HG03103 (cell line): Measurements from ENCODE around the gene WEE1.
A peak's percentile ranks its signal among the peaks of the same experiment; 100 is the strongest.

Experiments
- ATAC-seq: cut with Tn5 transposase; IDR thresholded peaks from one replicate; pipeline ENCODE4 v1.9.1; 2021; ENCODE audit warnings: low read depth; ENCODE audit not compliant: unreplicated experiment

WEE1 gene

DNA sequence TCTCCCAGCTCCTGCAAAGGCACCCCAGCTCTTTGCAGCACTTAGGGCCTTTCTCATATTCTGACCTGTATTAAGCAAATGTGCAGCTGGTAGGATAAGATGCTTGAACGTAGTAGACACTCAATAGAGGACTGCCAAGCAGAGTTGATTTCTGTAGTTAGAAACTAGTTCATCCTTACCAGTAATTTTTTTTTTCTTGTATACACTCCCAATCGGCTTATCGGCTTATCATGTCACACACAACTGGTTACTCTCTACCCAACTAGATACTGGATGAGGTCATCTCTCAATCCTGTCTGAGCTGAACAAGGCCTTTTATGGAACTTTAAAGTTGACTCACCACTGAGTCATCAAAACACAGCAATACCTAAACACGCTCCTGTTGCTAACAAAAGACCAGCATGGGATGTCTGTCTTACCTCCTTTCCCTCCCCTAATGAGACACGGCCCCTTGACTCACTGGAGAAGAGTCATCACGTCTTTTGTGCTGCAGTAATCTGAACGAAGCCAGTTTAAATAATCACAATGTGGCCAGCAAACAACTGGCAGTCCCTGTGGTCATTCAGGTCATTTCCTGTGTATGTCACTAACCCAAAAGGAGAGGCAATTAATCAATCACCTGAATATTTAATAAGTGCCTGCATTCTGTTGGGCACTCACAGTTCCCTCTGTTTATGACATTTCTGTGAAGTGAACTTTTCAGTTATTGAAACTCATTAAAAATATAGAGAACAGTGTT lies 7.5 kb upstream of the WEE1 start:
- ATAC-seq = peak; percentile 85

DNA sequence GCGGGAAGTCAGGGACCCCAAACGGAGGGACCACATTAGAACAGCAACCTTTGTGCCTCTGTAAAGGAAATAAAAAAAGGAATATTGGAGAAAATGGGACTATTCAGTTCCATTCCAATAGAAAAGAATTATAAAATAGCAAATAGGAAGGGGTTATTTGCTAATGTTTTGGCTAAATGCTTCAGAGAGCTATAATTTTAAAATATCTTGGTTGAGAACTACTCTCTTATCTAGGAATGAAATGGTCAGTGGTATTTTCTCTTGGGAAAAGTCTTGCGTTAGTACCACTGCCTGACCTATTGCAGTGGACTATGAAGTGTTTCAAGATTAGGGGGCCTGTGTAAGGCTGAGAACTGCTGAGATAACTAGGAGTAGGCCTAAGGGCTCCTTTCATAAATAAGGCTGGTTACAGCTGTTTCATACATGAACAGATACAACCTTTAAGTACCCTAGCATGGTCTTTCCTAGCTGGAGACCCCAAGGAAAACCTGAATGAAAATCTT lies 6.9 kb upstream of the WEE1 start:
- ATAC-seq = no peak

DNA sequence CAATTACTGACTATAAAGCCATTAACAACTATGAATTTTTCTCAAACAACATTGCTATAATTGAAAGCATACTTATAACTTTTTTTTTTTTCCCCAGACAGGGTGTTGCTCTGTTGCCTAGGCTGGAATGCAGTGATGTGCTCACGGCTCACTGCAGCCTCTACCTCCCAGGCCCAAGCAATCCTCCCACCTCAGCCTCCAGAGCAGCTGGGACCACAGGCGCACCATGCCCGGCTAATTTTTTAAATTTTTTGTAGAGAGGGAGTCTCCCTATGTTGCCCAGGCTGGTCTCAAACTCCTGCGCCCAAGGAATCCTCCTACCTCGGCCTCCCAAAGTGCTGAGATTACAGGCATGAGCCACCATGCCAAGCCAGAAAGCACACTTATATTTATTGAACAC lies 6.1 kb upstream of the WEE1 start:
- ATAC-seq = no peak

DNA sequence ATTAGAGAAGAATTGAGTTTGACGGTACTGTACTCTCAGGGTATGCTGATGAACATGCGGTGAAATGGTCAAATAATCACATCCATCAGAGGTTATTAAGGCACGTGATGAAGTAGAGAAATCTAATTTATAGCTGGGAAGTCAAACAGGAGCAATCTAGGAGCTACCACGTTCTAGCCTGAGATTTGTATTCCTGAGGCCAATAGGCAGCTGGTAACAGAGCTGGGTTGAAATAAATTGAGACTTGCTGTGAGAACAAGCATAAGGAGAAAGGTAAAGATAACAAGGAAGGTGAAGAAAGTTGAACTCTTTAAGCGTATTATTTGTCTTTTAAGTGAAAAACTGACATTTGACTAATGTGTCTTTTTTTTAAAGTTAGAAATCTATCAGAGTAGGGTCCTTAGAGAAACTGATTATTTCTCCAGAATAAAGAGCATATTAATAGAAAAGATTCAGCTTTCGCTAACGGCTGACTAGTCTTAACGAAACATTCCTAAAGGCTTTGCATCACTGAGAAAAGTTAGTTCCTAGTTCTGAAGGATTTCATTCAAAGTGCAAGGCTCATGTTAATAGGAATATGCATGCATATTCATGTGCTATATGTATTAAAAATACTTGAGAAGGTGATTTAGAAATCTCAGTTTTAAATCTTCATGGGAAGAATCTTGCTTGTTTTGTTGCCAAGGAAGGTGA lies 5.2 kb upstream of the WEE1 start:
- ATAC-seq = no peak

DNA sequence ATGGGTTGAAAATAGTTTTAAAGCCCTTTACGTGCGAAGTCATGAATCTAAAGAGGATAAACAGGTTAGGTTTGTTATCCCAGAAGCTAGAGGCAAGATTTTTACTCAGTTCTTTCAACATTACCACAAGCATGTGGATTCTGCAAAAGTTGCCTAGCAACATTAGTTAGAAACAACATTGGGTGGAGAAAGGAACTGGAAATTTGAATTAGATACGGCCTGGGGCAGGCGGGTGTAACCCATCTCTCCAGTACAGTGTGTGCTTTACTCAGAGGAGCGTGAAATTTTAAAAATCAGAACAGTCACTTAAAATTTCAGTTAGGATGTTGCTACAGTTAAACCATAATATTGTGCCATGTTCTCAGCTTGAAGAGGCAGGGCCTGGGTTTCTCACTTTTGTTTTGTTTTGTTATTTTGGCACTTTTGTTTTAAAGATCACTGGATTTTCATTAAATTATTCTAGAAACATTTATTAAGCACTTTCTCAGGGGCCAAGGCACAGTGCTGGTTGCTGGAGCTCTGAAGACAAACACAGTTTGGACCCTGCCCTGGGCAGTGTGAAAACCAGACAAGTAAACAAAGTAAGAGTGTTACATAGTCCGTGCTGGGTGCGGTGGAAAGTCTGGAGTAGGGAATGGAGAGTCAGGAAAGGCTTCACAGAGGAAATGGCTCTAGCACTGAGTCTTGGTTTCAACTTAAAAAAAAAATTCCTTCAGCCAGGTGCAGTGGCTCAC lies 4.4 kb upstream of the WEE1 start:
- ATAC-seq = no peak

DNA sequence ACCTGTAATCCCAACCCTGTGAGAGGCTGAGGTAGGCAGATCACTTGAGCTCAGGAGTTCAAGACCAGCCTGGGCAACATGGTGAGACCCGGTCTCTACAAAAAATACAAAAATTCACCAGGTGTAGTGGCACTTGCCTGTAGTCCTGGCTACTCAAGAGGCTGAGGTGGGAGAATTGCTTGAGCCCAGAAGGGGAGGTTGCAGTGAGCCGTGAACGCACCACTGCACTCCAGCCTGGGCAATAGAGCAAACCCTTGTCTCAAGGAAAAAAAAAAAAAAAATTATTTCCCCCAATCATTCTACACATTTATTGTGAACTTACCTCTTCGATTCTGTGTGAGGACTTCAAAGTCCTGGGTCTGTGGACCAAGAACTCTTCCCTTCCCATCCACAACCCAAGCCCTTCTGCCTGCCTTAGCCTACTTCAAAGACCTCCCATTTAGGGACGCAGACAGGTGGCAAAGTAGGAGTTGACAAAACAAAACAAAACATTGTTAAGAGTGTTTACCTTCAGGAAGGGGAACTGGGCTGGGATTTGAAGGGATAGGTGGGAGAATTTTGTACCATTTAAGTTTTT lies 3.8 kb upstream of the WEE1 start:
- ATAC-seq = no peak

DNA sequence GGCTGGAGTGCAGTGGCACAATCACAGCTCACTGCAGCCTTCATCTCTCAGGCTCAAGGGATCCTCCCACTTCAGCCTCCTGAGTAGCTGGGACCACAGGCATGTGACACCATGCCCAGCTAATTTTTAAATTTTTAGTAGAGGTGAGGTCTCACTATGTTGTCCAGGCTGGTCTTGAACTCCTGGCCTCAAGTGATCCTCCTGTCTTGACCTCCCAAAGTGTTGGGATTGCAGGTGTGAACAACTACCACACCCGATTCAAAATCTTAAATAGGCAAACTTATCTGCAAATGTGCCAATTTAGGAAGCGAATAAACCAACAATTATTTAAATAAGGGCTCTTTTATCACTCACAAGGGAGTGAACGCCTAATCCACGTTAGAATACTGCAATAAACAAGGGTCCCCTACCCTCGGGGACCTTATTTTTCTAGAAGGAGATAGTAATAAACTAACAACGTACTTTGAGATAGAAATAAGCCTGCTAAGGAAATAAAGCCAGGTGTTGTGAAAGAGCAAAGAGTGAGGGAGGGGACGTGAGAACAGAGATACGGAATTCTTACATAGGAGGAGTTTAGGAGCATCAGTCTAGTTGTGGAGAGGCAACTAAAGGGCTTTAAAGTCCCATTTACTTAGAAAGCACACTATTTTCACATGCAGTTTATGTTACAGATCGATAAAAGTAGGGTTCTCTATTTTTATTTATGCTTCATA lies 3.0 kb upstream of the WEE1 start:
- ATAC-seq = no peak

DNA sequence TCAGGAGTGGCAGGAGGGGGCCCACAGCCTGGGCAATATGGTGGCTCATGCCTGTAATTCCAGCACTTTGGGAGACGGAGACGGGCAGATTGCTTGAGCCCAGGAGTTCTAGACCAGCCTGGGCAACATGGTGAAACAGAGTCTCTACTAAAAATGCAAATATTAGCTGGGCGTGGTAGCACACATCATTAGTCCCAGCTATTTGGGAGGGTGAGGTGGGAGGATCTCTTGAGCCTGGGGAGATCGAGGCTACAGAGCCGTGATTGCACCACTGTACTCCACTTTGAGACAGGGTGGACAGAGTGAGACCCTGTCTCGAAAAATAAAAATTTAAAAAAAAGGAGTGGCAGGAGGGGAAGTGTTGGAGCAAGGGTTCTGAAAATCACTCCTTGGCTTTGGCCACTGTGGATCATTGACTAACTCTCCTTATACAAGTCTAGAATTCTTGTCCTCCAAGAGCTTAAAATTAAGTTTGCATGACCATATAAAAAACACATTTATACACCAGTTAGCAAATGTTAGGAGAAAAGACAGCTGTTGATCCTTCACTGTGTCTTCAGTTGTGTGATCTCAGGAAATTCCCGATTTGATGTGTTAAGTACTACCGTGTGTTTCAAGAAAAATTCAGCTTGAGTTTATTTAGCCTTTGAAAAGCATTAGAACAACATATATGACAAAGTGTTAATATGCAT lies 2.3 kb upstream of the WEE1 start:
- no peak for ATAC-seq

DNA sequence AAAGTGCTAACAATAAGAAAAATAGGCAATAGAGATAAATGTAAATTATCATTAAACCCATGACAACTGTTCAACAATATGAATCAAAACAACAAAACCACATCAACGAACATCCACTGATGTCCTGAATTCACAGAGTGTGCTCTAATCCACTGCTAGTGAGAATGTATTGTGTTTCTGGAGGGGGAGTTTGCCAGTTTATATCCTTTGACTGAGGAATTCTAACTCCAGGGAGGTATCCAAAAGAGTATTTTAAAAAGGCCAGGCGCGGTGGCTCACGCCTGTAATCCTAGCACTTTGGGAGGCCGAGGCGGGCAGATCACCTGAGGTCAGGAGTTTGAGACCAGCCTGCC lies 1.7 kb upstream of the WEE1 start:
- ATAC-seq = no peak

DNA sequence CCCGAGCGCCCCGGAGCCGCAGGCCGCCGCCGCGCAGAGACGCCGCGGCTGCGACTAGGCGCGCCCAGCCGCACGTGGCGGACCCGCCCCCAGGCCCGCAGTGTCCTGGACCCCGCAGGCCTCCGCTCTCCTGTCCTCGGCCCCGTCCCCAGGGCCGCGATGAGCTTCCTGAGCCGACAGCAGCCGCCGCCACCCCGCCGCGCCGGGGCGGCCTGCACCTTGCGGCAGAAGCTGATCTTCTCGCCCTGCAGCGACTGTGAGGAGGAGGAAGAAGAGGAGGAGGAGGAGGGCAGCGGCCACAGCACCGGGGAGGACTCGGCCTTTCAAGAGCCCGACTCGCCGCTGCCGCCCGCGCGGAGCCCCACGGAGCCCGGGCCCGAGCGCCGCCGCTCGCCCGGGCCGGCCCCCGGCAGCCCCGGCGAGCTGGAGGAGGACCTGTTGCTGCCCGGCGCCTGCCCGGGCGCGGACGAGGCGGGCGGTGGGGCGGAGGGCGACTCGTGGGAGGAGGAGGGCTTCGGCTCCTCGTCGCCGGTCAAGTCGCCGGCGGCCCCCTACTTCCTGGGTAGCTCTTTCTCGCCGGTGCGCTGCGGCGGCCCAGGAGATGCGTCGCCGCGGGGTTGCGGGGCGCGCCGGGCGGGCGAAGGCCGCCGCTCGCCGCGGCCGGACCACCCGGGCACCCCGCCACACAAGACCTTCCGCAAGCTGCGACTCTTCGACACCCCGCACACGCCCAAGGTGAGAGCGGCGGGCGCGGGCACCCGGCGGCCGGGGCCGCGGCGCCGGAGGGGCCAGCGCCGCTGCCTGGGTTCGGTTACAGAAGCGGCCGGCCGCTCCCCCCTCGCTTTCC lies 528 bp downstream of the WEE1 start:
- peak; percentile 17 for ATAC-seq

DNA sequence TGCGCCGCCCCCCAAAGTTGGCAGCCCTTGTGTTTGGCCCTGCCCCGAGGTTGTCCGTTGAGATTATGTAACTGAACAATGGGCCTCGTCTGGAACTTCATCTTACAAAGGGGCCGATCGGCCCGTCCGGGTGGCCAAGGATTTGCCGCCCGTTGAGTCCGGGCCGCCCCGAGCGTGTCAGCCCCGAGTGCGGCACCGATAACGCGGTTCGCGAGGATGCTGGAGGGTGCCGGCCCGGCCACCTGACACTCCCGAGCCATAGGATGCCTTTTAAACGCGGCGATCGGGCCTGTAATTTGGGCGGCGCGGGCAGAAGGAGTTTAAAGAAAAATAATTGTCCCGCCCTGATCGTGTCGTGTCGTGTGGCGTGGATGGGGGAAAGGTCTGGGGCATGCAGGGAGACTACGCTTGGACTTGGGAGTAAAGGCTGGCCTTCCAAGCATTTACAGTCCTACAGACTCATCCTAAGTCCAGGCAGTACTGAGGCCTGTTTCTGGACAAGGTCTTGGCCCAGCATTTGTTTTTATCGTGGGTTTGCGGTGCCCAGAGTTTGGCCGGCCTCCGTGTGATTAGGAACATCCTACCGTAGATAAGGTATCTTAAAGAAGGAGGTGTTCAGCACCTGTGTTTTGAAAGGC lies 1.3 kb downstream of the WEE1 start:
- ATAC-seq = no peak

DNA sequence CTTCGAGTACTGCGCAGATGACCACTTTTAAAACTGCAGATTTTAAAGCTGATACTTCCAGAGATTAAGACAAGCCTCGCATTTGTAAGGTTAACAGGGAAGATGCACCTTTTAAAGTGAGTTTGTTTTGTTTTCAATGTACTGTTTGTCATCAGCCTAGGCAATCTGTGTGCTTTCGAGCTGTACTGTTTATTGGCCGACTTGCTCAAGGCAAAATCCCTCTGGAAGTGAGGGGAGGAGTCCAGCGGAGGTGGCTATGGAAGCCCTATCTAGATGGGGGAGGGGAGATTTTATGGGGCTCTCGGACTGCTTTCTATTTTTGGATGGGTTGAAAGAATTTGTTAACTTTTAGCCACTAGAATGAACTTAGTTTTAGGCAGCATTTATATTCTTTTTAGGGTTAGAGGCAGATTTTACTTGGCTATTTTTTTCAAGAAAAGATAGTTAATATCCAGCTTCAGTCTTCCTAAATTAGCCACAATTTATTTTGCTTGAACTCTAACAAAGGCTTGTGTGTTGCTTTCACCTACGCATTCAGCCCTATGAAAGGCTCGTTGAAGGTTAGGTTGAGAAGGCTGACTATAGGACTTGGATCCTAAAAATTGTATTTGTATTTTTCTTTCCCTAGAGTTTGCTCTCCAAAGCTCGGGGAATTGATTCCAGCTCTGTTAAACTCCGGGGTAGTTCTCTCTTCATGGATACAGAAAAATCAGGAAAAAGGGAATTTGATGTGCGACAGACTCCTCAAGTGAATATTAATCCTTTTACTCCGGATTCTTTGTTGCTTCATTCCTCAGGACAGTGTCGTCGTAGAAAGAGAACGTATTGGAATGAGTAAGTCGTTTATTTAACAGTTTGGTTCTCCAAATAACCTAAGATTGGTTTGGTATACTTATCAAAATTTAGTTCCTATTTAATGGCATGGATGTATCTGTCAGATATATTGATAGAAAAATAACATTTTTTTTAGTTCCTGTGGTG lies 2.1 kb downstream of the WEE1 start:
- no peak for ATAC-seq

DNA sequence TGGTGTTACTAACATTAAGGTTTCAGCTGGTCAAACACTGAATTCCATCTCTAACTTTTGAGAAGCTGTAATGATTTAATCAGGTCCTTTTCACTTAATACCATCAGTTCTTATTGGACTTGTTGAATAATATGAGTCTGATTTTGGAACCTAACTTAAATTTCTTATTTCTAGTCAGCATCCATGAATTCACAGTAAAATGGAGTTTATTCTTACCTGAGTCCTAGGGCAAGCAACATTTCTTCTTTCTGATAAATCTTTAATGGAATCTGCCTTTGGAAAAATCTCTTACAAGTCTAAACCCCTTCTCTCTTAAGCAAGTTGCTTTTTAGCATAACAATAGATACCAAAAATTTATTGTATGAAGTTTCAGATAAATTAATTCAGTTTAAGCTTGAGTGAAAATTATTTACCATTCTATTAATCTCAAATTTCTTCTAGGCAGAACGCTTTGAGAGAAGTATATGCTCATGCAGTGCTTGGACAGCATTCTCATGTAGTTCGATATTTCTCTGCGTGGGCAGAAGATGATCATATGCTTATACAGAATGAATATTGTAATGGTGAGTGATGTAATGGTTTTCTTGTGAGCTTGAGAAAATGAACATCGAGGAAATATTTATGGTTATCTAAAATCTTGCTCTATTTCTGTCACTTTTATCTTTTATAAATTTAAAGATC lies 3.4 kb downstream of the WEE1 start:
- no peak for ATAC-seq

DNA sequence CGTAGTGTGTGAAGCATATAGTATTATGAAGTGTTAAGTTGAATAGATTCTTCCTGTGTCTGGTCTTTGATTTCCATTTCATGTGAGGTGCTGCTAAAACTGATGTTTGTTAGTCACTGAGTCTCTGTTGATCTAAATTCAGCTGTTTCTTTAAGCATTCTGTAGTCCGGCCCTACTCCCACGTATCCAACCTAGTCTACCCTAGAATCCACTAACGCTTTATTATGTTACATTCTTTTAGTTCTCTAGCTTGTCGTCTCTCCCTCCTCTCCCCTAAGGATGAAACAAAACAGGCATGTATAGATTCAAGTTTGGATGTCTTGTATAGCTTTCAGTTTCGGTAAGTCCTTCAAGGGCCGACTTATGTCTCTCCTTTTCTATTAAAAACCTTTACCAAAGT lies 4.1 kb downstream of the WEE1 start:
- ATAC-seq = no peak

DNA sequence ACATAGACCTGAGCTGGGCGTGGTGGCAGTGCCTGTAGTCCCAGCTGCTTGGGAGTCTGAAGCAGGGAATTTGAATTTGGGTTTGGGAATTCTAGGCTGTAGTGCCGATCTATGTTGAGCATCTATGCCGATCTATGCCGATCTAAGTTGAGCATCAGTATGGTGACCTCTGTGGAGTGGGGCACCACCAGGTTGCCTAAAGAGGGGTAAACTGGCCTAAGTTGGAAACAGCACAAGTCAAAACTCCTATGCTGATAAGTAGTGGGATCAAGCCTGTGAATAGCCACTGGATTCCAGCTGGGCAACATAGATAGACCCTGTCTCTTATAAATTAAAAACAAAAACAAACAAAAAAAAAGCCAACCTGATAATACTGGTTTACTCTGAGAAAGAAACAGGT lies 7.4 kb downstream of the WEE1 start:
- ATAC-seq = no peak

DNA sequence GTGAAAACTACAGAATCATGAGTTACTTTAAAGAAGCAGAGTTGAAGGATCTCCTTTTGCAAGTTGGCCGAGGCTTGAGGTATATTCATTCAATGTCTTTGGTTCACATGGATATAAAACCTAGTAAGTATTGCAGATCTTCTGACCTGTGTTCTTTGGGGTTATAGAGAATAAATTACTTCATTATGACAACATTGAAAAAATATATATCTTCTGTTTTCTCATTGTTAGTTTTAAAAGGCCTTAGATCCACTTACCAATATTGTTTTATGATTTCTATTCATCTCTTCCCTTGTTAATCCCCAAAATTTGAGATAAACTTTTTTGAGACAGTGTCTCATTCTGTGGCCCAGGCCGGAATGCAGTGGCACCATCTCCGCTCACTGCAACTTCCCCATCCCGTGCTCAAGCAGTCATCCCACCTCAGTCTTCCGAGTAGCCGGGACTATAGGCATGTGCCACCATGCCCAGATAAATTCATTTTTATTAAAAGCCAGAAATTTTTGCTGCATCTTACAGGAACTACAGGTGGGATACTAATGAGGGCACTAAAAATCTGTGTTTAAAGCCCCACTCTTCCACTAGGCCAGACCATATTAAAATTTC lies 8.2 kb downstream of the WEE1 start:
- ATAC-seq = no peak

DNA sequence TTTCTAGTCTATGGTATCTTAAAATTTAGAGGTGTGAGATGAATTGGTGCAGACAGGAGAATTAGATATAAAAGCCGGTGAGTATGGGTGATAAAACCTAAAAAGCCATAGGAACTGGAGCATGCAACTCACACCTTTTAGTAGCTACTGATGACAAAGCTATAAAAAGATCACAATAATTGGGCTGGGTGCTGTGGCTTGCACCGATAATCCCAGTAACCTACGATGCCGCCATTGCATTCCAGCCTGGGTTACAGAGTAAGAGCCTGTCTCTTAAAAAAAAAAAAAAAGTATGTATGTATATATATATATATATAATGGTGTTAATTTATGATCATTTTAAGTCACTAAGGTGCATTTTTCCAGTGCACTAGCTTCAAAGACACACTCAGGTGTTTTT lies 17.2 kb downstream of the WEE1 start:
- no peak for ATAC-seq
